Tibial nerve (tissue), 3 donors: Measurements from ENCODE around the gene ATOH8.

ENCODE experiments used
- CTCF ChIP-seq, 5 experiments: fragments of 200-600 bp in 3 of 5; fragments of 450-650 bp in 2 of 5; sonication (generic) in 3 of 5; IDR thresholded peaks; one replicate each; pipeline ENCODE4 v1.5.1; 2016 to 2019; ENCODE audit warnings: antibody characterized with exemption in 5 of 5, mild to moderate bottlenecking in 3 of 5, moderate library complexity in 2 of 5
- POLR2A ChIP-seq, 2 donors: fragments of 450-650 bp; IDR thresholded peaks; one replicate each; pipeline ENCODE4 v1.6.1; 2017; ENCODE audit warnings: antibody characterized with exemption in 2 of 2, mild to moderate bottlenecking in 2 of 2, moderate library complexity in 2 of 2

GRCh38 chr2:85791704-85792565 is 38.1 kb downstream of the ATOH8 start:
- TF ChIP-seq CTCF (IDR thresholded peaks at IDR 0.05) (no peak), POLR2A (IDR thresholded peaks at IDR 0.05) (no peak)
